MM.1S (cell line): ENCODE measurements around the gene KRT23.
A peak's percentile ranks its signal among the peaks of the same experiment; 100 is the strongest.

Experiments used
- DNase-seq: peaks from one replicate; pipeline ENCODE4 v3.0.0-alpha.2; 2015
- H2AFZ ChIP-seq: fragments of 300-600 bp; sonication (generic); 2 replicates; pipeline ENCODE4 v1.6.0; 2016; ENCODE audit warnings: antibody characterized with exemption, low read length
- H3F3A ChIP-seq: fragments of 300-600 bp; sonication (generic); 2 replicates; pipeline ENCODE4 v1.6.1; 2016; ENCODE audit warnings: mild to moderate bottlenecking, antibody characterized with exemption, low read length, moderate library complexity, mixed read lengths; ENCODE audit not compliant: insufficient read depth
- H3K27ac ChIP-seq: fragments of 300-600 bp; sonication (generic); 2 replicates; pipeline ENCODE4 v1.5.1; 2016; ENCODE audit warnings: mild to moderate bottlenecking, low read length
- H3K27me3 ChIP-seq: fragments of 300-600 bp; sonication (generic); replicated peaks from 2 replicates; pipeline ENCODE4 v1.6.0; 2016; ENCODE audit warnings: low read length; ENCODE audit not compliant: insufficient read depth
- H3K36me3 ChIP-seq: fragments of 300-600 bp; sonication (generic); replicated peaks from 2 replicates; pipeline ENCODE4 v1.6.1; 2016; ENCODE audit warnings: mild to moderate bottlenecking, low read length, mixed read lengths; ENCODE audit not compliant: insufficient read depth
- H3K4me1 ChIP-seq: fragments of 300-600 bp; sonication (generic); 2 replicates; pipeline ENCODE4 v1.6.1; 2016; ENCODE audit warnings: low read length, mixed read lengths
- H3K4me2 ChIP-seq: fragments of 300-600 bp; sonication (generic); 2 replicates; pipeline ENCODE4 v1.6.0; 2016; ENCODE audit warnings: low read depth, low read length
- H3K4me3 ChIP-seq: fragments of 300-600 bp; sonication (generic); 2 replicates; pipeline ENCODE4 v1.5.1; 2016; ENCODE audit warnings: low read length, mixed read lengths
- H3K79me2 ChIP-seq: fragments of 300-600 bp; sonication (generic); 2 replicates; pipeline ENCODE4 v1.6.1; 2016; ENCODE audit warnings: mixed run types, low read length, mixed read lengths
- H3K9ac ChIP-seq: fragments of 300-600 bp; sonication (generic); 2 replicates; pipeline ENCODE4 v1.6.1; 2016; ENCODE audit warnings: low read length, mixed read lengths
- H3K9me2 ChIP-seq: fragments of 300-600 bp; sonication (generic); replicated peaks from 2 replicates; pipeline ENCODE4 v1.6.1; 2016; ENCODE audit warnings: mild to moderate bottlenecking, low read length, mixed read lengths; ENCODE audit not compliant: insufficient read depth
- H3K9me3 ChIP-seq: fragments of 300-600 bp; sonication (generic); replicated peaks from 2 replicates; pipeline ENCODE4 v1.6.1; 2016; ENCODE audit warnings: mild to moderate bottlenecking, low read length, mixed read lengths; ENCODE audit not compliant: insufficient read depth
- H4K20me1 ChIP-seq: fragments of 300-600 bp; sonication (generic); 2 replicates; pipeline ENCODE4 v1.6.1; 2016; ENCODE audit warnings: mild to moderate bottlenecking, low read length, moderate library complexity, mixed read lengths; ENCODE audit not compliant: insufficient read depth
- CTCF ChIP-seq: fragments of 300-600 bp; sonication (generic); IDR thresholded peaks from 2 replicates; pipeline ENCODE4 v1.5.1; 2016; ENCODE audit warnings: antibody characterized with exemption, low read length, mixed read lengths
- EZH2 ChIP-seq: fragments of 300-600 bp; sonication (generic); optimal IDR thresholded peaks from 2 replicates; pipeline ENCODE3; 2017; ENCODE audit warnings: low read depth, mild to moderate bottlenecking, antibody characterized with exemption, low read length, mixed read lengths
- EZH2phosphoT487 ChIP-seq: fragments of 300-600 bp; sonication (generic); IDR thresholded peaks from 2 replicates; pipeline ENCODE4 v1.6.1; 2018; ENCODE audit warnings: antibody characterized with exemption, low read length

The KRT23 gene

GRCh38 chr17:40961591-40961990 is 24.1 kb upstream of the KRT23 start:
- H3K79me2 ChIP-seq: no peaks in the 10 kb centered on the region
- no peak overlapping the region for H3K4me3 ChIP-seq
- H3K27me3 ChIP-seq: no peaks in the 10 kb centered on the region
- H3K9ac ChIP-seq: no peak overlapping the region
- no peaks in the 10 kb centered on the region for H3K9me3 ChIP-seq
- H4K20me1 ChIP-seq: no peaks in the 10 kb centered on the region
- no peaks in the 10 kb centered on the region; the same call in 1 of the 2 replicates for H3F3A ChIP-seq
- TF ChIP-seq EZH2: no peak
- TF ChIP-seq CTCF: no peak
- no peak for TF ChIP-seq EZH2phosphoT487
- 0 out of 2 replicates have a peak overlapping the region, but pooled peaks have one; percentile 13 for H2AFZ ChIP-seq
- peak overlapping the region; percentile 26; the same call in 1 of the 2 replicates for H3K27ac ChIP-seq
- H3K36me3 ChIP-seq: no peaks in the 10 kb centered on the region
- H3K9me2 ChIP-seq: no peaks in the 10 kb centered on the region
- H3K4me2 ChIP-seq: no peak overlapping the region
- DNase-seq: no peak
- peaks cover 5% of the 10 kb centered on the region; the same call in 1 of the 2 replicates for H3K4me1 ChIP-seq

- Histone ChIP-seq H3K4me2 (peak overlapping the region; percentile 6; the same call in 1 of the 2 replicates), H3F3A (no peaks in the 10 kb centered on the region; the same call in 1 of the 2 replicates), H3K4me1 (peaks cover 5% of the 10 kb centered on the region; the same call in 1 of the 2 replicates), H2AFZ (peak overlapping the region; percentile 10; the same call in 1 of the 2 replicates), H3K79me2 (no peaks in the 10 kb centered on the region), H3K9ac (no peak overlapping the region), H3K36me3 (no peaks in the 10 kb centered on the region), H4K20me1 (no peaks in the 10 kb centered on the region), H3K27ac (no peak overlapping the region), H3K9me2 (no peaks in the 10 kb centered on the region), H3K9me3 (no peaks in the 10 kb centered on the region), H3K4me3 (no peak overlapping the region), H3K27me3 (no peaks in the 10 kb centered on the region)
- no peak for DNase-seq
- no peak for TF ChIP-seq EZH2
- no peak for TF ChIP-seq CTCF
- no peak for TF ChIP-seq EZH2phosphoT487
Measured at GRCh38 chr17:40960144-40960543, 22.7 kb upstream of the KRT23 start.

GRCh38 chr17:40958086-40958953 is 20.9 kb upstream of the KRT23 start:
- no peak for DNase-seq
- Histone ChIP-seq H3K27me3 (no peaks in the 10 kb centered on the region), H3K4me1 (peaks cover 5% of the 10 kb centered on the region; the same call in 1 of the 2 replicates), H3F3A (no peaks in the 10 kb centered on the region; the same call in 1 of the 2 replicates), H3K9ac (no peak overlapping the region), H3K27ac (no peak overlapping the region), H3K9me2 (no peaks in the 10 kb centered on the region), H3K4me2 (no peak overlapping the region), H3K9me3 (no peaks in the 10 kb centered on the region), H3K79me2 (no peaks in the 10 kb centered on the region), H3K36me3 (no peaks in the 10 kb centered on the region), H4K20me1 (no peaks in the 10 kb centered on the region), H3K4me3 (no peak overlapping the region), H2AFZ (no peak overlapping the region)
- TF ChIP-seq CTCF: no peak
